SK-N-MC (cell line): ENCODE measurements around the gene MRPL54.
"Not testable (repeated sequence)": the region's sequence is repeated elsewhere in the genome, so short reads cannot be mapped to it uniquely, and the experiment has no call there.

Experiments used
- EZH2 ChIP-seq: fragments of 200-600 bp; sonication (generic); IDR thresholded peaks from one replicate; pipeline ENCODE4 v1.6.1; 2017; ENCODE audit warnings: antibody characterized with exemption
- POLR2AphosphoS5 ChIP-seq: IDR thresholded peaks from 2 replicates; pipeline ENCODE4 v1.6.1; 2012; ENCODE audit warnings: mild to moderate bottlenecking, low read depth, low read length, borderline replicate concordance

- TF ChIP-seq EZH2, POLR2AphosphoS5: not testable (repeated sequence)
These were observed 53.7 kb downstream of the MRPL54 start for GRCh38 chr19:3816148-3816547.
